ENCODE results near the gene SLC22A14.

GRCh38 chr3:38257583-38257982 lies 24.5 kb upstream of the SLC22A14 start:
- TF ChIP-seq CTCF (IDR thresholded peaks at IDR 0.05), result no peak
- no peak for TF ChIP-seq POLR2AphosphoS5 (IDR thresholded peaks at IDR 0.05)
- no peak for TF ChIP-seq POLR2A (IDR thresholded peaks at IDR 0.05)
- TF ChIP-seq EP300 (IDR thresholded peaks at IDR 0.05), result no peak

Measured in gastroesophageal sphincter (tissue), 3 donors.